ENCODE results near the gene ANKRD12.

The ANKRD12 gene

GRCh38 chr18:9147440-9148202, 11.0 kb downstream of the ANKRD12 start:
- Histone ChIP-seq H3K4me1 (ENCODE audit: control insufficient read depth, insufficient read depth, low read length) (peaks cover 4% of the 10 kb centered on the region; the same call in 1 of the 2 replicates), H3K27ac (ENCODE audit: extremely low read depth, low read depth, low read length) (no peak overlapping the region), H3K9me3 (ENCODE audit: control insufficient read depth, insufficient read depth, low read depth, low read length) (no peaks in the 10 kb centered on the region), H3K36me3 (ENCODE audit: control insufficient read depth in 2 of 2, insufficient read depth in 1 of 2, low read length in 2 of 2) (no peaks in the 10 kb centered on the region), H3K4me3 (ENCODE audit: low read depth, low read length) (no peak overlapping the region)
- POLR2A ChIA-PET: no interaction called here
- CTCF ChIA-PET: interaction anchor here (0.6 to 2.7 kb wide), 16 partner anchors 9 to 1312 kb away, joined by 3 to 13 read pairs (median 5); no protein-coding TSS in a partner anchor
- TF ChIP-seq PRDM1 (tag by site-specific recombination; IDR thresholded peaks at IDR 0.05) (peak; percentile 66; the same call in 1 of the 2 replicates), ZNF560 (tag by site-specific recombination; IDR thresholded peaks at IDR 0.05; ENCODE audit: borderline replicate concordance) (no peak), ZBTB44 (tag by site-specific recombination; IDR thresholded peaks at IDR 0.05) (peak; percentile 49; the same call in 1 of the 2 replicates), CTCF (tag by site-specific recombination; IDR thresholded peaks at IDR 0.05) (peak; percentile 53), ZNF654 (tag by site-specific recombination; IDR thresholded peaks at IDR 0.05; ENCODE audit: low read depth) (peak; percentile 79)

- Histone ChIP-seq H3K4me3 (ENCODE audit: low read depth, low read length) (no peak overlapping the region), H3K36me3 (ENCODE audit: control insufficient read depth in 2 of 2, insufficient read depth in 1 of 2, low read length in 2 of 2) (no peaks in the 10 kb centered on the region), H3K27ac (ENCODE audit: extremely low read depth, low read depth, low read length) (no peak overlapping the region), H3K4me1 (ENCODE audit: control insufficient read depth, insufficient read depth, low read length) (peaks cover 4% of the 10 kb centered on the region; the same call in 1 of the 2 replicates), H3K9me3 (ENCODE audit: control insufficient read depth, insufficient read depth, low read depth, low read length) (no peaks in the 10 kb centered on the region)
- POLR2A ChIA-PET: no interaction called here
- TF ChIP-seq ZNF280C (tag by site-specific recombination; IDR thresholded peaks at IDR 0.05) (no peak), GLIS1 (tag by site-specific recombination; IDR thresholded peaks at IDR 0.05) (no peak), ZNF600 (tag by site-specific recombination; IDR thresholded peaks at IDR 0.05) (no peak), ZBTB10 (tag by site-specific recombination; IDR thresholded peaks at IDR 0.05) (no peak), ZNF394 (tag by site-specific recombination; IDR thresholded peaks at IDR 0.05; ENCODE audit: borderline replicate concordance) (no peak), ZBTB26 (tag by site-specific recombination; optimal IDR thresholded peaks at IDR 0.05) (no peak), ZNF501 (tag by site-specific recombination; IDR thresholded peaks at IDR 0.05) (no peak), PATZ1 (tag by site-specific recombination; IDR thresholded peaks at IDR 0.05) (no peak), ZNF18 (tag by site-specific recombination; IDR thresholded peaks at IDR 0.05) (no peak), PRDM6 (tag by site-specific recombination; IDR thresholded peaks at IDR 0.05) (no peak)
- CTCF ChIA-PET: interaction anchor here (1.0 to 2.7 kb wide), 9 partner anchors 8 to 148 kb away, joined by 3 to 13 read pairs (median 6); no protein-coding TSS in a partner anchor
Observed at GRCh38 chr18:9148203-9148552, 11.6 kb downstream of the ANKRD12 start.

All from HEK293 (cell line).